SK-N-SH (cell line): Measurements from ENCODE around the gene MVD. TPM values are rescaled to one million over a fixed set of nuclear protein-coding genes. Genes with fewer than 3 reads are reported as not detected.
A peak's percentile ranks its signal among the peaks of the same experiment; 100 is the strongest.

Source experiments
- CTCF ChIA-PET: fragments of 300-600, 350-600 bp; formaldehyde crosslinking; extraction: SDS; loops from one replicate; lab custom pipeline; 2021; lab: Yijun Ruan, JAX
- POLR2A ChIA-PET: fragments of 350-600 bp; sonication (Branson Sonifier 250); formaldehyde crosslinking; extraction: SDS; loops from one replicate; lab custom pipeline; 2020; ENCODE audit warnings: antibody characterized with exemption, inconsistent platforms; lab: Yijun Ruan, JAX
- DNase-seq: peaks from one replicate; pipeline ENCODE4 v3.0.0; 2012
- H2AFZ ChIP-seq: fragments of 200-600 bp; sonication (generic); 2 replicates; pipeline ENCODE4 v1.8.1; 2016; ENCODE audit warnings: antibody characterized with exemption, mild to moderate bottlenecking, low read depth
- H3F3A ChIP-seq: fragments of 200-600 bp; sonication (generic); replicated peaks from 2 replicates; pipeline ENCODE3; 2016; ENCODE audit warnings: antibody characterized with exemption, mild to moderate bottlenecking; ENCODE audit not compliant: insufficient read depth
- H3K27ac ChIP-seq, 2 experiments: fragments of 200-500 bp in 1 of 2; fragments of 200-600 bp in 1 of 2; sonication (Bioruptor generic) in 1 of 2; sonication (generic), shearing (Covaris generic) in 1 of 2; 2 replicates each; pipeline versions ENCODE4 v1.5.1 to v1.6.1; 2014 to 2016; ENCODE audit warnings: low read depth in 2 of 2, inconsistent platforms in 1 of 2, low read length in 1 of 2, mild to moderate bottlenecking in 1 of 2, mixed read lengths in 1 of 2
- H3K27me3 ChIP-seq: fragments of 200-600 bp; sonication (generic), shearing (Covaris generic); 2 replicates; pipeline ENCODE4 v1.6.1; 2016; ENCODE audit warnings: mixed run types; ENCODE audit not compliant: insufficient read depth
- H3K36me3 ChIP-seq, 2 experiments: fragments of 200-500 bp in 1 of 2; fragments of 200-600 bp in 1 of 2; sonication (Bioruptor generic) in 1 of 2; sonication (generic) in 1 of 2; replicated peaks in 1 of 2; 2 replicates each; pipeline versions ENCODE3 to v1.5.1; 2014 to 2016; ENCODE audit warnings: low read length in 1 of 2, mild to moderate bottlenecking in 1 of 2; ENCODE audit not compliant: insufficient read depth in 2 of 2, control insufficient read depth in 1 of 2
- H3K4me1 ChIP-seq, 2 experiments: fragments of 200-500 bp in 1 of 2; fragments of 200-600 bp in 1 of 2; sonication (Bioruptor generic) in 1 of 2; sonication (generic), shearing (Covaris generic) in 1 of 2; 2 replicates each; pipeline versions ENCODE4 v1.5.1 to v1.6.1; 2014 to 2016; ENCODE audit warnings: low read depth in 1 of 2, low read length in 1 of 2, mixed run types in 1 of 2; ENCODE audit not compliant: insufficient read depth in 2 of 2, control insufficient read depth in 1 of 2
- H3K4me2 ChIP-seq: fragments of 200-600 bp; sonication (generic), shearing (Covaris generic); 2 replicates; pipeline ENCODE4 v1.6.1; 2017; ENCODE audit warnings: mixed run types
- H3K4me3 ChIP-seq, 2 experiments: fragments of 200-500 bp in 1 of 2; fragments of 200-600 bp in 1 of 2; sonication (Bioruptor generic) in 1 of 2; sonication (generic), shearing (Covaris generic) in 1 of 2; 2 replicates each; pipeline versions ENCODE4 v1.5.1 to v1.8.1; 2014 to 2016; ENCODE audit warnings: low read depth in 2 of 2, inconsistent platforms in 1 of 2, low read length in 1 of 2, mild to moderate bottlenecking in 1 of 2, mixed read lengths in 1 of 2, moderate library complexity in 1 of 2
- H3K79me2 ChIP-seq: fragments of 200-600 bp; sonication (generic); 2 replicates; pipeline ENCODE4 v1.8.1; 2017; ENCODE audit warnings: mild to moderate bottlenecking; ENCODE audit not compliant: insufficient read depth
- H3K9ac ChIP-seq: fragments of 200-600 bp; sonication (generic); 2 replicates; pipeline ENCODE4 v1.6.1; 2017; ENCODE audit warnings: mixed run types
- H3K9me2 ChIP-seq: fragments of 200-600 bp; sonication (generic); 2 replicates; pipeline ENCODE4 v1.6.1; 2017; ENCODE audit warnings: mixed run types
- H3K9me3 ChIP-seq: fragments of 200-600 bp; sonication (generic); 2 replicates; pipeline ENCODE4 v1.6.1; 2017; ENCODE audit warnings: mixed run types, mild to moderate bottlenecking, moderate library complexity
- H4K20me1 ChIP-seq: fragments of 200-600 bp; sonication (generic); 2 replicates; pipeline ENCODE4 v1.6.1; 2017; ENCODE audit warnings: mild to moderate bottlenecking, mixed run types; ENCODE audit not compliant: insufficient read depth
- CHD2 ChIP-seq: fragments of 150-350 bp; IDR thresholded peaks from 2 replicates; pipeline ENCODE4 v1.6.1; 2018; ENCODE audit warnings: low read length; ENCODE audit not compliant: partially characterized antibody
- EZH2phosphoT487 ChIP-seq: fragments of 200-600 bp; sonication (generic); IDR thresholded peaks from 2 replicates; pipeline ENCODE4 v1.6.1; 2017; ENCODE audit warnings: low read depth, mixed run types, mild to moderate bottlenecking, antibody characterized with exemption, moderate library complexity, borderline replicate concordance
- MEF2A ChIP-seq: IDR thresholded peaks from 2 replicates; pipeline ENCODE4 v1.4.0; 2012; ENCODE audit warnings: low read depth, borderline replicate concordance
- NFIC ChIP-seq: IDR thresholded peaks from 2 replicates; pipeline ENCODE4 v1.4.0; 2012; ENCODE audit warnings: borderline replicate concordance
- NRF1 ChIP-seq: IDR thresholded peaks from 2 replicates; pipeline ENCODE4 v1.6.1; 2012; ENCODE audit warnings: low read depth, mild to moderate bottlenecking, low read length
- RCOR1 ChIP-seq: fragments of 150-350 bp; IDR thresholded peaks from 2 replicates; pipeline ENCODE4 v1.6.1; 2017; ENCODE audit warnings: antibody characterized with exemption, low read length
- REST ChIP-seq: IDR thresholded peaks from 2 replicates; pipeline ENCODE4 v1.6.1; 2012; ENCODE audit warnings: mild to moderate bottlenecking, low read depth, low read length, moderate library complexity
- TCF12 ChIP-seq: IDR thresholded peaks from 2 replicates; pipeline ENCODE4 v1.4.0; 2012
- TEAD4 ChIP-seq: IDR thresholded peaks from 2 replicates; pipeline ENCODE4 v1.4.0; 2012; ENCODE audit warnings: mild to moderate bottlenecking, borderline replicate concordance; ENCODE audit not compliant: insufficient read depth
- USF2 ChIP-seq: fragments of 150-350 bp; IDR thresholded peaks from 2 replicates; pipeline ENCODE4 v1.6.1; 2017; ENCODE audit warnings: antibody characterized with exemption, low read length, low read depth, borderline replicate concordance
- ZBTB33 ChIP-seq: IDR thresholded peaks from 2 replicates; pipeline ENCODE4 v1.4.0; 2012; ENCODE audit warnings: low read depth, borderline replicate concordance
- WGBS: methylation state at CpG from one replicate; pipeline ENCODE4 v1.1.6; 2017; ENCODE audit warnings: low lambda C conversion rate; 5-methylcytosine and 5-hydroxymethylcytosine counted together
- polyA plus RNA-seq, 3 experiments: library from polyadenylated mRNA; depleted of rRNA; stranded (reverse); fragments of >200 nt; gene quantifications; 2 replicates each; pipeline ENCODE4 v1.2.3, GENCODE V29; 2012
- TF ChIP-seq, protein P1 (sequence below): IDR thresholded peaks from 2 replicates; pipeline ENCODE4 v1.4.0; 2012; ENCODE audit warnings: low read depth, borderline replicate concordance

MVD gene
- polyA plus RNA-seq, 1 of the 3 experiments (the other 2 are of a cell fraction): 15.7 TPM

- WGBS: 23% methylated on average over 13 of the region's 13 CpGs
- H3K9me3 ChIP-seq: no peaks in the 10 kb centered on the region
- no peak overlapping the region for H2AFZ ChIP-seq
- peaks cover 20% of the 10 kb centered on the region; the same call in 1 of the 2 replicates for H3K27me3 ChIP-seq
- no peak for DNase-seq
- H3K4me3 ChIP-seq: no peak overlapping the region
- no peaks in the 10 kb centered on the region for H3K79me2 ChIP-seq
- CTCF ChIA-PET: interaction anchor here (1.3 kb wide), 1 partner anchor 78 kb away, joined by 3 read pairs; no protein-coding TSS in a partner anchor
- TF ChIP-seq TEAD4 (no peak), REST (no peak), CHD2 (no peak)
- H3K4me2 ChIP-seq: peak overlapping the region; percentile 37; the same call in 1 of the 2 replicates
- POLR2A ChIA-PET: interaction anchor here (1.0 kb wide), 1 partner anchor 10 kb away, joined by 3 read pairs; no protein-coding TSS in a partner anchor
- H3K9me2 ChIP-seq: no peaks in the 10 kb centered on the region
- H3K27ac ChIP-seq: no peak overlapping the region
- no peaks in the 10 kb centered on the region for H4K20me1 ChIP-seq
- peaks cover 0 to 6% of the 10 kb centered on the region in 2 experiments; a peak in 1 of 4 replicates for H3K4me1 ChIP-seq
- H3K36me3 ChIP-seq: no peaks in the 10 kb centered on the region
- H3K9ac ChIP-seq: no peak overlapping the region
- H3F3A ChIP-seq: no peaks in the 10 kb centered on the region
These were observed 22.8 kb downstream of the MVD start for GRCh38 chr16:88640039-88640495.

DNA sequence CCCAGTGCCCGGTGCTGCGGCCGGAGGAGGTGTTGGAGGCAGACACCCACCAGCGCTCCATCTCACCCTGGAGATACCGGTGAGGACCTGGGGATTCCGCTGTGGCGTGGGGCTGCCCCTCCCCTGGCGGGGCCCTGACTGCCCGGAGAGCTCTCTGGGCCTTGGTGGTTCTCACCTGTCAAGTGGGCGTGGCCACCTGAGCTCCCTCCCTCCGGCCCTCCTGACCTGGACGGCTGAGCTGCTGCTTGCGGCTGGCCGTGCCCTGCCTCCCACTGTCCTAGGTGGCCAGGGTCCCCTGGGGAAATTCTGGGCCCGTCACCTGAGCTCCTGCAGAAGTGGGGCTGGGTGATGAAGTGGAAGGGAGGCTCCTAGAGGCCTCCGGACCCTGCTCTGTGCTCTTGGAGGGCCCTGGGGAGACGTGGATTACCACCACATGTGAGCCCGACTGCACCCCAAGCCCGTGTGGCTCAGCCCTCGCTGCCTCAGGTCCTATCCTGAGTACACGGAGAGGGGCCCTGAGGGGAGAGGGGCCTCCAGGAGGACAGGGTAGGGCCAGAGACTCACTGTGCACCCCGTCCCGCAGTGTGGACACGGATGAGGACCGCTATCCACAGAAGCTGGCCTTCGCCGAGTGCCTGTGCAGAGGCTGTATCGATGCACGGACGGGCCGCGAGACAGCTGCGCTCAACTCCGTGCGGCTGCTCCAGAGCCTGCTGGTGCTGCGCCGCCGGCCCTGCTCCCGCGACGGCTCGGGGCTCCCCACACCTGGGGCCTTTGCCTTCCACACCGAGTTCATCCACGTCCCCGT lies 23.5 kb downstream of the MVD start:
- POLR2A ChIA-PET: interaction anchor here (1.0 kb wide), 1 partner anchor 11 kb away, joined by 3 read pairs; no protein-coding TSS in a partner anchor
- H3K9me3 ChIP-seq: no peaks in the 10 kb centered on the region
- TF ChIP-seq REST (no peak), RCOR1 (no peak), TEAD4 (no peak), NFIC (no peak), EZH2phosphoT487 (no peak), ZBTB33 (no peak), MEF2A (no peak), NRF1 (no peak), TCF12 (no peak), USF2 (no peak)
- TF ChIP-seq, protein P1, sequence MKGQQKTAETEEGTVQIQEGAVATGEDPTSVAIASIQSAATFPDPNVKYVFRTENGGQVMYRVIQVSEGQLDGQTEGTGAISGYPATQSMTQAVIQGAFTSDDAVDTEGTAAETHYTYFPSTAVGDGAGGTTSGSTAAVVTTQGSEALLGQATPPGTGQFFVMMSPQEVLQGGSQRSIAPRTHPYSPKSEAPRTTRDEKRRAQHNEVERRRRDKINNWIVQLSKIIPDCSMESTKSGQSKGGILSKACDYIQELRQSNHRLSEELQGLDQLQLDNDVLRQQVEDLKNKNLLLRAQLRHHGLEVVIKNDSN: no peak

More for the DNA sequence above, 23.5 kb downstream of the MVD start:
- Histone ChIP-seq H3K27ac (no peak overlapping the region), H3K4me1 (peaks cover 0 to 6% of the 10 kb centered on the region in 2 experiments; a peak in 1 of 4 replicates), H3K4me3 (no peak overlapping the region), H3K27me3 (peaks cover 20% of the 10 kb centered on the region; the same call in 1 of the 2 replicates), H3K36me3 (no peaks in the 10 kb centered on the region), H3K4me2 (peak overlapping the region; percentile 37; the same call in 1 of the 2 replicates), H3F3A (no peaks in the 10 kb centered on the region), H3K79me2 (no peaks in the 10 kb centered on the region), H3K9me2 (no peaks in the 10 kb centered on the region), H3K9ac (no peak overlapping the region), H4K20me1 (no peaks in the 10 kb centered on the region), H2AFZ (no peak overlapping the region)
- CTCF ChIA-PET: interaction anchor here (0.8 to 1.3 kb wide), 2 partner anchors 10 to 77 kb away, joined by 3 read pairs; no protein-coding TSS in a partner anchor
- 16% methylated on average over 15 of the region's 45 CpGs for WGBS
- DNase-seq: peak; percentile 75
